Measurements from ENCODE around the gene SLC22A12. TPM values are rescaled to one million over a fixed set of nuclear protein-coding genes. Genes with fewer than 3 reads are reported as not detected.
A peak's percentile ranks its signal among the peaks of the same experiment; 100 is the strongest.
"Not testable (repeated sequence)": the region's sequence is repeated elsewhere in the genome, so short reads cannot be mapped to it uniquely, and the experiment has no call there.

SLC22A12 gene
- polyA plus RNA-seq, 3 donors from 2014 or later = not detected

- peak overlapping the region in 1 of 5 donors; percentile 7 for H3K4me3 Mint-ChIP-seq
- peaks cover 0 to 9% (median under 1%) of the 10 kb centered on the region in 6 donors for H3K9me3 Mint-ChIP-seq
- peaks cover 2 to 3% (median 2%) of the 10 kb centered on the region in 3 donors for H3K27me3 Mint-ChIP-seq (ENCODE audit: low read depth in 3 of 3)
- no peak overlapping the region for H3K27ac Mint-ChIP-seq
- DNase-seq = no peak
- peaks cover 0 to 5% (median 0%) of the 10 kb centered on the region in 3 donors for H3K36me3 Mint-ChIP-seq
- no peaks in the 10 kb centered on the region for H3K4me1 Mint-ChIP-seq
Observed at GRCh38 chr11:64583296-64584262, 7.4 kb upstream of the SLC22A12 start.

GRCh38 chr11:64585150-64585549, 5.9 kb upstream of the SLC22A12 start:
- Mint-ChIP-seq H3K27ac (no peak overlapping the region), H3K4me1 (no peaks in the 10 kb centered on the region), H3K9me3 (peaks cover 0 to 10% (median under 1%) of the 10 kb centered on the region in 6 donors), H3K27me3 (ENCODE audit: low read depth in 3 of 3) (peaks cover 2 to 3% (median 3%) of the 10 kb centered on the region in 3 donors), H3K36me3 (peaks cover 0 to 5% (median 0%) of the 10 kb centered on the region in 3 donors), H3K4me3 (no peak overlapping the region)
- no peak for DNase-seq

GRCh38 chr11:64586366-64586765, 4.7 kb upstream of the SLC22A12 start:
- DNase-seq = no peak
- Mint-ChIP-seq H3K27me3 (ENCODE audit: low read depth in 3 of 3) (peaks cover 2 to 3% (median 3%) of the 10 kb centered on the region in 3 donors), H3K4me3 (no peak overlapping the region)

GRCh38 chr11:64588701-64589100, 2.3 kb upstream of the SLC22A12 start:
- Mint-ChIP-seq H3K27ac (no peak overlapping the region), H3K4me3 (no peak overlapping the region), H3K36me3 (peaks cover 0 to 5% (median 0%) of the 10 kb centered on the region in 3 donors)

More at GRCh38 chr11:64586366-64586765, 4.7 kb upstream of the SLC22A12 start:
- Mint-ChIP-seq H3K36me3 (peaks cover 0 to 5% (median 0%) of the 10 kb centered on the region in 3 donors), H3K9me3 (peaks cover 0 to 10% (median under 1%) of the 10 kb centered on the region in 6 donors), H3K4me1 (no peaks in the 10 kb centered on the region), H3K27ac (no peak overlapping the region)

GRCh38 chr11:64591257-64592233, 525 bp downstream of the SLC22A12 start:
- Mint-ChIP-seq H3K4me3 (no peak overlapping the region), H3K9me3 (peaks cover 0 to 10% (median 0%) of the 10 kb centered on the region in 6 donors), H3K27me3 (ENCODE audit: low read depth in 3 of 3) (peaks cover 0 to 3% (median 0%) of the 10 kb centered on the region in 3 donors), H3K27ac (no peak overlapping the region), H3K4me1 (no peaks in the 10 kb centered on the region), H3K36me3 (peaks cover 0 to 5% (median 0%) of the 10 kb centered on the region in 3 donors)
- no peak for DNase-seq

More at GRCh38 chr11:64588701-64589100, 2.3 kb upstream of the SLC22A12 start:
- Mint-ChIP-seq H3K9me3 (peaks cover 0 to 10% (median under 1%) of the 10 kb centered on the region in 6 donors), H3K4me1 (no peaks in the 10 kb centered on the region), H3K27me3 (ENCODE audit: low read depth in 3 of 3) (peaks cover 2 to 3% (median 3%) of the 10 kb centered on the region in 3 donors)
- DNase-seq = no peak

DNA sequence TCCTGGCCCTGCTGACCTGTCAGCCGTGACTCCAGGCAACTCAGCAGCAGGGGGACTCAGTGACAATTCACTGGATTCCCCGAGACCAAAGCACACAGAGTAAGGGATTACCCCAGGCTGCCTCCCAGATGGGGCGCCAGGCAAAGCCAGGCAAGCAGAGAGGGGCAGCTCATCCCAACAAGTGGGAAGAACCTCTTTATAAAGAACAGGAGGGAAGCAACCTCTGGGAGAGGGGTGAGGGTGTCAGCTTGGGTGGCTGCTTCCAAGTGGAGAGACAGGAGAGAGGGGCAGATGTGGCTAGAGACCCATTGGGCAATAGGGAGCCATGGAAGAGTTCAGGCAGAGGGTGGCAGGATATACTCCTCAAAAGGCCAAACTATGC, 1.2 kb downstream of the SLC22A12 start:
- Mint-ChIP-seq H3K36me3 (peaks cover 0 to 5% (median 0%) of the 10 kb centered on the region in 3 donors), H3K27me3 (ENCODE audit: low read depth in 3 of 3) (peaks cover 0 to 6% (median 0%) of the 10 kb centered on the region in 3 donors), H3K27ac (no peak overlapping the region), H3K4me1 (no peaks in the 10 kb centered on the region), H3K9me3 (peaks cover 0 to 10% (median 0%) of the 10 kb centered on the region in 6 donors), H3K4me3 (no peak overlapping the region)
- no peak for DNase-seq

DNA sequence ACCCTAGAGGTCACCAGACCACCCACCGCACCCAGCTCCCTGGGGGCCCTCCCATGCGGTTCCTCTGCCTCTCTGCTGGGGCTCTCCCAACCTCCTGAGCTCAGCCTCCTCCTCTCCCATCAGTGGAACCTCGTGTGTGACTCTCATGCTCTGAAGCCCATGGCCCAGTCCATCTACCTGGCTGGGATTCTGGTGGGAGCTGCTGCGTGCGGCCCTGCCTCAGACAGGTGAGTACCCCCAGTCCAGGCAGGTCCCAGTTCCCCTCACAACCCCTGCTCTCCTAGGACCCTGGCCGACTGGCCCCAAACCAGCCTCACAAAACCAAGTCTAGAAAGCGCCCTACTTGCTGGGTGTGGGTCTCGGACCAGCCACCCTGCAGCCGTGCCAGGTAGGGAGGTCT, 1.6 kb downstream of the SLC22A12 start:
- Mint-ChIP-seq H3K4me3 (no peak overlapping the region), H3K27me3 (ENCODE audit: low read depth in 3 of 3) (peaks cover 0 to 7% (median 4%) of the 10 kb centered on the region in 3 donors), H3K36me3 (peaks cover 0 to 5% (median 0%) of the 10 kb centered on the region in 3 donors), H3K27ac (no peak overlapping the region), H3K4me1 (no peaks in the 10 kb centered on the region), H3K9me3 (peaks cover 0 to 10% (median 0%) of the 10 kb centered on the region in 6 donors)
- DNase-seq = no peak

- H3K4me3 Mint-ChIP-seq = no peak overlapping the region
- no peaks in the 10 kb centered on the region for H3K36me3 Mint-ChIP-seq
- no peak overlapping the region for H3K27ac Mint-ChIP-seq
- no peaks in the 10 kb centered on the region for H3K4me1 Mint-ChIP-seq
- peaks cover 0 to 7% (median 4%) of the 10 kb centered on the region in 3 donors for H3K27me3 Mint-ChIP-seq (ENCODE audit: low read depth in 3 of 3)
- DNase-seq = no peak
- H3K9me3 Mint-ChIP-seq = peaks cover 0 to 3% (median 0%) of the 10 kb centered on the region in 6 donors
Observed at GRCh38 chr11:64593156-64594105, 2.4 kb downstream of the SLC22A12 start.

GRCh38 chr11:64594159-64594939, 3.3 kb downstream of the SLC22A12 start:
- H3K4me3 Mint-ChIP-seq = no peak overlapping the region
- DNase-seq = no peak
- H3K4me1 Mint-ChIP-seq = no peaks in the 10 kb centered on the region
- H3K36me3 Mint-ChIP-seq = no peaks in the 10 kb centered on the region
- no peaks in the 10 kb centered on the region for H3K9me3 Mint-ChIP-seq
- peaks cover 0 to 6% (median 4%) of the 10 kb centered on the region in 3 donors for H3K27me3 Mint-ChIP-seq (ENCODE audit: low read depth in 3 of 3)
- H3K27ac Mint-ChIP-seq = no peak overlapping the region

- H3K9me3 Mint-ChIP-seq = not testable (repeated sequence)
Observed at GRCh38 chr11:64595922-64596321, 4.9 kb downstream of the SLC22A12 start.

GRCh38 chr11:64597671-64598101, 6.7 kb downstream of the SLC22A12 start:
- Mint-ChIP-seq H3K9me3 (no peaks in the 10 kb centered on the region), H3K27ac (no peak overlapping the region), H3K4me3 (no peak overlapping the region), H3K27me3 (ENCODE audit: low read depth in 3 of 3) (peaks cover 0 to 5% (median 4%) of the 10 kb centered on the region in 3 donors), H3K4me1 (no peaks in the 10 kb centered on the region), H3K36me3 (no peaks in the 10 kb centered on the region)
- no peak for DNase-seq

More at GRCh38 chr11:64595922-64596321, 4.9 kb downstream of the SLC22A12 start:
- H3K27ac Mint-ChIP-seq; H3K4me1 Mint-ChIP-seq; DNase-seq; H3K27me3 Mint-ChIP-seq (ENCODE audit: low read depth in 3 of 3); H3K4me3 Mint-ChIP-seq; H3K36me3 Mint-ChIP-seq: not testable (repeated sequence)

Measured in immature natural killer cell (primary cell).